HCEC 1CT (cell line): ENCODE measurements around the gene ECHDC3.
"Not testable (repeated sequence)": the region's sequence is repeated elsewhere in the genome, so short reads cannot be mapped to it uniquely, and the experiment has no call there.

Source experiments
- DNase-seq: peaks from one replicate; pipeline ENCODE4 v3.0.0-alpha.2; 2017

Gene ECHDC3

GRCh38 chr10:11742009-11742778 lies at the start of gene ECHDC3:
ECHDC3 (plus strand) TSS chr10:11742382; CDS start chr10:11742577, 195 bp downstream.
- peak; percentile 22 for DNase-seq

GRCh38 chr10:11693376-11693775 lies 48.8 kb upstream of the ECHDC3 start:
- no peak for DNase-seq

GRCh38 chr10:11695779-11696178 lies 46.4 kb upstream of the ECHDC3 start:
- DNase-seq: no peak

GRCh38 chr10:11697718-11698527 lies 44.3 kb upstream of the ECHDC3 start:
- no peak for DNase-seq

GRCh38 chr10:11698691-11699549 lies 43.3 kb upstream of the ECHDC3 start:
- DNase-seq: no peak

- no peak for DNase-seq
Measured at GRCh38 chr10:11699550-11700097, 42.6 kb upstream of the ECHDC3 start.

GRCh38 chr10:11700539-11700938 lies 41.6 kb upstream of the ECHDC3 start:
- no peak for DNase-seq

GRCh38 chr10:11701451-11702095 lies 40.6 kb upstream of the ECHDC3 start:
- no peak for DNase-seq

- DNase-seq: no peak
Measured at GRCh38 chr10:11702264-11702663, 39.9 kb upstream of the ECHDC3 start.

GRCh38 chr10:11704092-11704491 lies 38.1 kb upstream of the ECHDC3 start:
- no peak for DNase-seq

- peak; percentile 47 for DNase-seq
Measured at GRCh38 chr10:11705722-11706121, 36.5 kb upstream of the ECHDC3 start.

GRCh38 chr10:11706895-11707567 lies 35.2 kb upstream of the ECHDC3 start:
- no peak for DNase-seq

- no peak for DNase-seq
Measured at GRCh38 chr10:11707624-11708350, 34.4 kb upstream of the ECHDC3 start.

- not testable (repeated sequence) for DNase-seq
Measured at GRCh38 chr10:11708801-11709200, 33.4 kb upstream of the ECHDC3 start.

GRCh38 chr10:11712744-11713143 lies 29.4 kb upstream of the ECHDC3 start:
- peak; percentile 23 for DNase-seq

- DNase-seq: no peak
Measured at GRCh38 chr10:11713186-11713743, 28.9 kb upstream of the ECHDC3 start.

- no peak for DNase-seq
Measured at GRCh38 chr10:11713963-11714362, 28.2 kb upstream of the ECHDC3 start.

GRCh38 chr10:11714750-11715365 lies 27.3 kb upstream of the ECHDC3 start:
- DNase-seq: no peak

GRCh38 chr10:11715815-11716494 lies 26.2 kb upstream of the ECHDC3 start:
- DNase-seq: no peak

GRCh38 chr10:11716686-11717085 lies 25.5 kb upstream of the ECHDC3 start:
- no peak for DNase-seq
